SK-N-SH (cell line): Measurements from ENCODE around the gene RAPGEF1.

Experiments
- ELF1 ChIP-seq: IDR thresholded peaks from 2 replicates; pipeline ENCODE4 v1.4.0; 2012
- GATA2 ChIP-seq: sonication (generic); formaldehyde crosslinking; IDR thresholded peaks from 2 replicates; pipeline ENCODE4 v1.5.0; 2020; ENCODE audit warnings: mild to moderate bottlenecking, missing genetic modification reagents
- JUND ChIP-seq: IDR thresholded peaks from 2 replicates; pipeline ENCODE4 v1.4.0; 2012
- RXRA ChIP-seq: IDR thresholded peaks from 2 replicates; pipeline ENCODE4 v1.4.0; 2012; ENCODE audit warnings: low read depth, mild to moderate bottlenecking, borderline replicate concordance
- YY1 ChIP-seq: IDR thresholded peaks from 2 replicates; pipeline ENCODE4 v1.4.0; 2012; ENCODE audit warnings: low read depth, mild to moderate bottlenecking
- TF ChIP-seq, protein P1 (sequence below): fragments of 200-600 bp; sonication (generic); IDR thresholded peaks from 2 replicates; pipeline ENCODE4 v1.6.1; 2017; ENCODE audit warnings: antibody characterized with exemption, mild to moderate bottlenecking, moderate library complexity

DNA sequence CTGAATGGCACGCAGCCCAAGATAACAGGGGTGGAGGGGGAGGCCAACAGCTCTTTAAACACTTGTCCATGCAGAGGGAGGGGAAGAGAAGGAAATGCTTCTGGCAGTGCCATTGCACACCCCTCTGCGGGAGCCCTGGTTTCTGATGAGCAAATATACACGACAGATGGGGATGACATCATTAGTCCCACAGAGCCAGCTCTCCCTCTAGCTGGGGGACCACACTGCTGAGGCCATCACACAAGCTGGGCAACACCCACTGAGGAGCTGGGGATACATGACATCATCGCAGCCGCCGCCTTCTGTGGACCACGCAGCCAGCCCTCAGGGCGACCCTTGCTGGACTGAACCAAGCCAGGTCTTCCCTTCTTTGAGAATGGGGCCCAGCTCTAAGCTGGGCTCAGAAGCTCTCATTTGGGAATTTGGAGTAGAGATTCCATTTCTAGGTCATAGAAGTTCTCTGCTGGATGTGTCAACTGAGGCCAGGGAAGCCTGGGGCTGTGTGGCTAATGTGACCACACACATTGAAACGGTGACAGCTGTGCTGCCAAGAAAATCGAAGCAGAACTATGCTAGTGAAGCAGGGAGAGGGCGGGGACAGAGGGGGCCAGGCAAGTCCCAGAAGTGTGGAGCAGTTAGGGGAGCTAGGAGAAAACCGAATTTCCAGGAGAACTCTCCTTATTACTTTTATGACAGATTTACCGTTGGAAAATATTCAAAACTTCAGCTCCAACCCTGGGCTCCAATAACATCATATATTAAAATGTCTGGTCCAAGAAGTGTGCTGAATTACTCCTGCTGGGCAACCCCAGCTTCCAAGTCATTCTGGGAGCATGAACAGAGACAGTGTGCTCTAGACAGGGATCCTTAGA lies 115.0 kb downstream of the RAPGEF1 start:
- TF ChIP-seq, protein P1, sequence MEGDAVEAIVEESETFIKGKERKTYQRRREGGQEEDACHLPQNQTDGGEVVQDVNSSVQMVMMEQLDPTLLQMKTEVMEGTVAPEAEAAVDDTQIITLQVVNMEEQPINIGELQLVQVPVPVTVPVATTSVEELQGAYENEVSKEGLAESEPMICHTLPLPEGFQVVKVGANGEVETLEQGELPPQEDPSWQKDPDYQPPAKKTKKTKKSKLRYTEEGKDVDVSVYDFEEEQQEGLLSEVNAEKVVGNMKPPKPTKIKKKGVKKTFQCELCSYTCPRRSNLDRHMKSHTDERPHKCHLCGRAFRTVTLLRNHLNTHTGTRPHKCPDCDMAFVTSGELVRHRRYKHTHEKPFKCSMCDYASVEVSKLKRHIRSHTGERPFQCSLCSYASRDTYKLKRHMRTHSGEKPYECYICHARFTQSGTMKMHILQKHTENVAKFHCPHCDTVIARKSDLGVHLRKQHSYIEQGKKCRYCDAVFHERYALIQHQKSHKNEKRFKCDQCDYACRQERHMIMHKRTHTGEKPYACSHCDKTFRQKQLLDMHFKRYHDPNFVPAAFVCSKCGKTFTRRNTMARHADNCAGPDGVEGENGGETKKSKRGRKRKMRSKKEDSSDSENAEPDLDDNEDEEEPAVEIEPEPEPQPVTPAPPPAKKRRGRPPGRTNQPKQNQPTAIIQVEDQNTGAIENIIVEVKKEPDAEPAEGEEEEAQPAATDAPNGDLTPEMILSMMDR, result no peak
- TF ChIP-seq RXRA, result no peak
- no peak for TF ChIP-seq JUND
- TF ChIP-seq YY1, result no peak
- no peak for TF ChIP-seq ELF1
- TF ChIP-seq GATA2, result no peak
